ENCODE measurements around the gene ZBTB7C.

The ZBTB7C gene

DNA sequence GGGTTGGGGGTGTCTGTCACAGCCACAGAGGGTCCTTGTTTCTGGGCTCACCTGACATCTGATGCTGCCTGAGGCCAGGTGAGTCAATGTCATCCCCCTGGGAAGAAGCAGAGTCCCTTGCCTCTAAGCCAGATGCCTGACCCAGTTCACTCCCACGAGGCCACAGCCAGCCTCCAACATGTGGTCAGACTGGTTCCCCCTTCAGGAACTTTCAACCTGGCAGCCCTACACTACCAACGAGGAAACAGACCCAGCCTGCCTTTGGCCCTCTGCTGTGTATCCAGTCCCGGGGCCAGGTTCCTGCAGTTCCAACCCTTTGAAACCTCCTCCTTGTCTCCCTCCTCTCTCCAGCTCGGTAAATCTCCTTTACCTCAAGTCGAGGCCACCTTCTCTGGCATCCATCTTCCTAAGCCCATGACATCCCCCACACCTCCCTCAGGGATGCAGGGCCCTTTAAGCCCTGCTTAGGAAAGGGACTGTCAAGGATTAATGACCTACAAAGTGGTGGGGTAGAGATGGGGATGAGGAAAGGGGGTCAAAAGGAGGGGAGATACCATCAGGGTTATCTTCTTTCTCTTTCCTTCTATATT is 429.5 kb downstream of the ZBTB7C start:
- TF ChIP-seq, protein P1, sequence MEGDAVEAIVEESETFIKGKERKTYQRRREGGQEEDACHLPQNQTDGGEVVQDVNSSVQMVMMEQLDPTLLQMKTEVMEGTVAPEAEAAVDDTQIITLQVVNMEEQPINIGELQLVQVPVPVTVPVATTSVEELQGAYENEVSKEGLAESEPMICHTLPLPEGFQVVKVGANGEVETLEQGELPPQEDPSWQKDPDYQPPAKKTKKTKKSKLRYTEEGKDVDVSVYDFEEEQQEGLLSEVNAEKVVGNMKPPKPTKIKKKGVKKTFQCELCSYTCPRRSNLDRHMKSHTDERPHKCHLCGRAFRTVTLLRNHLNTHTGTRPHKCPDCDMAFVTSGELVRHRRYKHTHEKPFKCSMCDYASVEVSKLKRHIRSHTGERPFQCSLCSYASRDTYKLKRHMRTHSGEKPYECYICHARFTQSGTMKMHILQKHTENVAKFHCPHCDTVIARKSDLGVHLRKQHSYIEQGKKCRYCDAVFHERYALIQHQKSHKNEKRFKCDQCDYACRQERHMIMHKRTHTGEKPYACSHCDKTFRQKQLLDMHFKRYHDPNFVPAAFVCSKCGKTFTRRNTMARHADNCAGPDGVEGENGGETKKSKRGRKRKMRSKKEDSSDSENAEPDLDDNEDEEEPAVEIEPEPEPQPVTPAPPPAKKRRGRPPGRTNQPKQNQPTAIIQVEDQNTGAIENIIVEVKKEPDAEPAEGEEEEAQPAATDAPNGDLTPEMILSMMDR (conservative IDR thresholded peaks at IDR 0.05; ENCODE audit: low read depth, low read length), result no peak
- no peak overlapping the region for H3K4me3 ChIP-seq (ENCODE audit: low read length)
- no peak for DNase-seq (ENCODE audit: low read depth)

DNA sequence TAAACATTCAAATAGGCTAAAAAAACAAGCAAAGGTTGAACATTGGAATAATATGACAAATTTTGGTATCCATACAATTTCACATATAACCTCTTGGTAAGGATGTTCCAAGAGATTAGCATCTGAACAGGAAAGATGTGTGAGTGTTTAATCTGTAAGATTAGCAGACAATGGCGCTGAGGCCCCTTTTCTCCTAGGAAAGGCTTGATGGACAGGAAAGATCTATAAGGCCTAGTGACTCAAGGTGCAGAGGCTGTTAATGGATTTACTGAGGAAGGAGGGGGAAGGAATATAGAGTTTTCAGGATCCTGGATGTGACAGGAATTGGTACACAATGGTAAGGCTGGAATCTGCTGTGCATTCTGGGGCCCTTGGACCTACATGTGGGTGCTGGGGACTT is 430.6 kb downstream of the ZBTB7C start:
- DNase-seq (ENCODE audit: low read depth), result no peak
- TF ChIP-seq, protein P1 (conservative IDR thresholded peaks at IDR 0.05; ENCODE audit: low read depth, low read length), result no peak
- H3K4me3 ChIP-seq (ENCODE audit: low read length), result no peak overlapping the region

DNA sequence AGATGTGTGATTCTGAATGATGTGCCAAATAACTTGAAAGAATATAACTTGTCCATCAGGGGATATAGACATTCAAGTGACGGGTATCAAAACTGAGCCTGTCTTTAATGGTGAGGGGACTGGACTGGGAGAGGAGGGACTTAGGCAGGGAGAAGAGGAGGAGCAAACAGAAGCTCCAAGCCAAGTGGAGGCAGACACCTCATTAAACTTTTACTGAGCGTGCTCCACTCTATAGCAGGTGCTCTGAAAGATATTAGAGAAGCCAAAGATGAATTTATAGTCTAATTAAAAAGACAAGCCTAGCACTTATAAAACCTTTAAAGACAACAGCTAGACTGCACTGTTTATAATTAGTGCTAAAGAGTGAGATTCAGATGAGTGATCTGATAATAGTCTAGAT is 431.0 kb downstream of the ZBTB7C start:
- no peak overlapping the region for H3K4me3 ChIP-seq (ENCODE audit: low read length)
- no peak for DNase-seq (ENCODE audit: low read depth)
- TF ChIP-seq, protein P1 (conservative IDR thresholded peaks at IDR 0.05; ENCODE audit: low read depth, low read length), result no peak
